Liver (tissue), 9 donors: ENCODE results near the gene ALX3. TPM values are rescaled to one million over a fixed set of nuclear protein-coding genes. Genes with fewer than 3 reads are reported as not detected.
A peak's percentile ranks its signal among the peaks of the same experiment; 100 is the strongest.

Experiments used
- DNase-seq: peaks from one replicate; pipeline ENCODE4 v3.0.0-alpha.2; 2017; ENCODE audit warnings: low spot score
- H3K27ac ChIP-seq, 2 donors: one replicate each; pipeline ENCODE4 v1.7.0; 2013; ENCODE audit warnings: inconsistent platforms in 2 of 2, low read length in 2 of 2, control low read depth in 1 of 2, low read depth in 1 of 2, mild to moderate bottlenecking in 1 of 2
- H3K27me3 ChIP-seq, 4 donors: one replicate each; pipeline versions ENCODE4 v1.6.1 to v1.7.0; 2013; ENCODE audit warnings: low read length in 3 of 4, inconsistent platforms in 1 of 4, mild to moderate bottlenecking in 1 of 4, moderate library complexity in 1 of 4; ENCODE audit not compliant: control insufficient read depth in 4 of 4, insufficient read depth in 4 of 4
- H3K36me3 ChIP-seq, 4 donors: one replicate each; pipeline versions ENCODE4 v1.6.1 to v1.7.0; 2013; ENCODE audit warnings: low read length in 3 of 4, mild to moderate bottlenecking in 3 of 4, low read depth in 1 of 4, moderate library complexity in 1 of 4; ENCODE audit not compliant: control insufficient read depth in 4 of 4, insufficient read depth in 3 of 4
- H3K4me1 ChIP-seq, 4 donors: one replicate each; pipeline versions ENCODE4 v1.6.1 to v1.7.0; 2013; ENCODE audit warnings: low read length in 3 of 4, mild to moderate bottlenecking in 3 of 4, moderate library complexity in 1 of 4; ENCODE audit not compliant: control insufficient read depth in 4 of 4, insufficient read depth in 4 of 4
- H3K4me3 ChIP-seq, 3 donors: one replicate each; pipeline versions ENCODE4 v1.6.1 to v1.7.0; 2013; ENCODE audit warnings: low read length in 3 of 3, control low read depth in 1 of 3, low read depth in 1 of 3, mild to moderate bottlenecking in 1 of 3
- H3K9ac ChIP-seq, 2 donors: one replicate each; pipeline ENCODE4 v1.7.0; 2013; ENCODE audit warnings: low read length in 2 of 2, mild to moderate bottlenecking in 2 of 2, moderate library complexity in 2 of 2, control low read depth in 1 of 2, low read depth in 1 of 2
- H3K9me3 ChIP-seq, 4 donors: one replicate each; pipeline versions ENCODE4 v1.6.1 to v1.7.0; 2013; ENCODE audit warnings: low read length in 3 of 4; ENCODE audit not compliant: control insufficient read depth in 4 of 4
- EGR1 ChIP-seq, 2 donors: IDR thresholded peaks; 2 replicates each; pipeline ENCODE4 v1.6.1; 2016 to 2018; ENCODE audit warnings: antibody characterized with exemption in 2 of 2, low read depth in 2 of 2
- FOXA1 ChIP-seq: IDR thresholded peaks from 2 replicates; pipeline ENCODE4 v1.6.1; 2016; ENCODE audit warnings: antibody characterized with exemption
- FOXA2 ChIP-seq: IDR thresholded peaks from 2 replicates; pipeline ENCODE4 v1.6.1; 2016; ENCODE audit warnings: antibody characterized with exemption
- HNF4A ChIP-seq, 2 donors: conservative IDR thresholded peaks; 2 replicates each; pipeline ENCODE4 v1.6.1; 2016; ENCODE audit warnings: antibody characterized with exemption in 2 of 2, mild to moderate bottlenecking in 2 of 2
- JUND ChIP-seq, 2 donors: IDR thresholded peaks; 2 replicates each; pipeline ENCODE4 v1.6.1; 2016; ENCODE audit warnings: antibody characterized with exemption in 2 of 2
- NR2F2 ChIP-seq: IDR thresholded peaks from 2 replicates; pipeline ENCODE4 v1.6.1; 2016; ENCODE audit warnings: antibody characterized with exemption
- RXRA ChIP-seq, 2 donors: IDR thresholded peaks; 2 replicates each; pipeline ENCODE4 v1.6.1; 2017 to 2018; ENCODE audit warnings: antibody characterized with exemption in 2 of 2, mild to moderate bottlenecking in 1 of 2
- SP1 ChIP-seq: IDR thresholded peaks from 2 replicates; pipeline ENCODE4 v1.6.1; 2018; ENCODE audit warnings: antibody characterized with exemption, mild to moderate bottlenecking
- TAF1 ChIP-seq: conservative IDR thresholded peaks from 2 replicates; pipeline ENCODE4 v1.6.1; 2016; ENCODE audit warnings: antibody characterized with exemption, mild to moderate bottlenecking
- YY1 ChIP-seq: IDR thresholded peaks from 2 replicates; pipeline ENCODE4 v1.6.1; 2016; ENCODE audit warnings: antibody characterized with exemption, mild to moderate bottlenecking
- WGBS: extraction: QIAGEN DNeasy Blood & Tissue Kit; methylation state at CpG from one replicate; pipeline ENCODE4 v1.1.7; 2013; 5-methylcytosine and 5-hydroxymethylcytosine counted together
- polyA plus RNA-seq, 2 donors: library from polyadenylated mRNA; stranded (reverse) in 1 of 2; unstranded in 1 of 2; fragments of 200-250 nt in 1 of 2; fragments of >200 nt in 1 of 2; fragmentation: Nextera tagmentation in 1 of 2; extraction: Ambion mirVana in 1 of 2; gene quantifications; one replicate each; pipeline versions ENCODE4 v1.2.1 to v1.2.3, GENCODE V29; 2013 to 2015
- total RNA-seq, 2 donors: library from RNA; depleted of rRNA; stranded (reverse); fragments of >200 nt; gene quantifications; one replicate each; pipeline ENCODE4 v1.2.3, GENCODE V29; 2014
- TF ChIP-seq, protein P1 (sequence below): IDR thresholded peaks from 2 replicates; pipeline ENCODE4 v1.6.1; 2016; ENCODE audit warnings: antibody characterized with exemption
- TF ChIP-seq, protein P2 (sequence below): IDR thresholded peaks from 2 replicates; pipeline ENCODE4 v1.6.1; 2016; ENCODE audit warnings: antibody characterized with exemption
- TF ChIP-seq, protein P3 (sequence below): IDR thresholded peaks from 2 replicates; pipeline ENCODE4 v1.6.1; 2016; ENCODE audit warnings: antibody characterized with exemption
- TF ChIP-seq, protein P4 (sequence below): IDR thresholded peaks from 2 replicates; pipeline ENCODE4 v1.6.1; 2016; ENCODE audit warnings: antibody characterized with exemption, mild to moderate bottlenecking
- donor health status: healthy.
- donor health status: healthy.
- donor health status: healthy.
- donor health status: healthy.
- donor health status: healthy.

Gene ALX3
- total and polyA plus RNA-seq, 4 donors: not detected

DNA sequence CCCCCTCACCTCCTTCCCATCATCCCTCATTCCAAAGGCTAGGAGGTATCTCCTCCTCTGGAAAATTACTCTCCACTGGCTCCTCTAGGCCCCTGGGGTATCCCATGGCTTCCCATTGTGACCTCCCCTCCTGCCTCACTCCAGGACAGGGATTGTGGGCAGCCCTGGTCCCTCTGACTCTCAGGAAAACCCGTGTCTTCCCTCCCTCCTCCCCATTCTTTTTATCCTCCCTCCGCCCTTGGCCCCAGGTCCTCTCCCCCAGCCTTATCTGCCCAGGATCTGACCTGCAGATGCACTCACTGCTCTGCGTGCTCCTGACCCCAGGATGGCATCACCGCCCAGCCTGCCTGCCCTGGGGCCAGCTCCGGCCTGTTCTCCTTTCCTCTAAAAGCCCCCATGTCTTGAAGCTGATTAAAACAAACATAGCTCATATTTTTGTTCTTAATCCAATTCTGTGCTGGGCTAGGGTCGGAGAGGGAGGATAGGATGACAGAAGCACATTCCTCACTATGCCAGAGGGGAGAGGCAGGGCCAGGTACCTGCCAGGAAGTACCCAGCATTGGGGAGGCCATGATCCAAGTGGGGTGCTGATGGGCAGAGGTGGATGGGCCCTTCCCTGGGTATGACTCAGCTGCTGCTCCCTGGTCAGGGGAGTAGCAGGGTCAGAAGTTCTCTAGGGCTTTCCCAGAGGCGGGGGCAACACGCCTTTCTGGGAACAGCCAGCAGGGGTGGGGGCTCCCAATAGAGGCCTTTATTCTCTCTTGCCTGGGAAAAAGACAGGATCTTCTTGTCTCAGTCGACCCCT lies 28.0 kb upstream of the ALX3 start:
- Histone ChIP-seq H3K27ac (no peak overlapping the region), H3K9ac (no peak overlapping the region), H3K4me3 (no peak overlapping the region), H3K9me3 (no peaks in the 10 kb centered on the region), H3K27me3 (no peaks in the 10 kb centered on the region), H3K36me3 (no peaks in the 10 kb centered on the region), H3K4me1 (peaks cover 0 to 6% (median 3%) of the 10 kb centered on the region in 4 donors)
- TF ChIP-seq, protein P1, sequence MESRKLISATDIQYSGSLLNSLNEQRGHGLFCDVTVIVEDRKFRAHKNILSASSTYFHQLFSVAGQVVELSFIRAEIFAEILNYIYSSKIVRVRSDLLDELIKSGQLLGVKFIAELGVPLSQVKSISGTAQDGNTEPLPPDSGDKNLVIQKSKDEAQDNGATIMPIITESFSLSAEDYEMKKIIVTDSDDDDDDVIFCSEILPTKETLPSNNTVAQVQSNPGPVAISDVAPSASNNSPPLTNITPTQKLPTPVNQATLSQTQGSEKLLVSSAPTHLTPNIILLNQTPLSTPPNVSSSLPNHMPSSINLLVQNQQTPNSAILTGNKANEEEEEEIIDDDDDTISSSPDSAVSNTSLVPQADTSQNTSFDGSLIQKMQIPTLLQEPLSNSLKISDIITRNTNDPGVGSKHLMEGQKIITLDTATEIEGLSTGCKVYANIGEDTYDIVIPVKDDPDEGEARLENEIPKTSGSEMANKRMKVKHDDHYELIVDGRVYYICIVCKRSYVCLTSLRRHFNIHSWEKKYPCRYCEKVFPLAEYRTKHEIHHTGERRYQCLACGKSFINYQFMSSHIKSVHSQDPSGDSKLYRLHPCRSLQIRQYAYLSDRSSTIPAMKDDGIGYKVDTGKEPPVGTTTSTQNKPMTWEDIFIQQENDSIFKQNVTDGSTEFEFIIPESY: no peak
- peak in 1 of 2 donors; percentile 15 for TF ChIP-seq RXRA (IDR thresholded peaks at IDR 0.05)
- no peak for DNase-seq
- 77% methylated on average over 9 of the region's 9 CpGs for WGBS

DNA sequence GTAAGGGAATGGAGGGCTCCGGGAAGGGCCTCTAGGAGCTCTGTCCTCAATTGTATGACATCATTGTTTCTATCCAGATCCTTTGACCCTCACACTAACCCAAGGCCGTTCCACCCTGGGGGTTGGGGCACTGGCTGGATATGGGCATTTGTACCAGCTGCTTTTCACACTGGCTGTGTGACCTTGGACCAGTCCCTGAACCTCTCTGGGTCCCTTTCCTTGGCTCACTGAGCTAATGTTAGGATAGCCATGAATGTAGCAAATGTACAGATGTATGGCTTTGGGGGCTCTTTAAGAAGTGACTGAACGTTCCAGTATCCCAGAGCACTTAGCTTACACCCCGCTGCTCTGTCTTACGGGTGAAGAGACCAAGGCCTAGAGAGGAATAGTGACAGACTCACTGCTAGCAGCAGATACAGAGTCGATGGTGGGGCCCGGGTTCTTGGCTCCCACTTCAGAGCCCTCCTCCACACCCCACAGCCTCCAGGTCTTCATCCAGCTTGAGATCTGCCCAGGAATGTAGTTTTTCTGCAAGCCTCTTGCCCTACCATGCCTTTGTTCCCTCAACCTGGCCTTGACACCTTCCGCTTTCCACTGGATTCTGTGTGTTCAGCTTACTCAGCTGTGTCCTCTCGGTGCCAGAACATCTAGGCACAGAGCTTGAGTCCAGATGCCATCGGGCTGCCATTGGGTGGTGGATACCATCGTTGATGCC lies 27.2 kb upstream of the ALX3 start:
- DNase-seq: no peak
- Histone ChIP-seq H3K27ac (no peak overlapping the region), H3K9ac (no peak overlapping the region), H3K27me3 (no peaks in the 10 kb centered on the region), H3K4me1 (peaks cover 0 to 14% (median 10%) of the 10 kb centered on the region in 4 donors), H3K4me3 (no peak overlapping the region), H3K36me3 (no peaks in the 10 kb centered on the region), H3K9me3 (no peaks in the 10 kb centered on the region)
- no peak for TF ChIP-seq FOXA2
- no peak for TF ChIP-seq RXRA (IDR thresholded peaks at IDR 0.05)
- TF ChIP-seq, protein P2, sequence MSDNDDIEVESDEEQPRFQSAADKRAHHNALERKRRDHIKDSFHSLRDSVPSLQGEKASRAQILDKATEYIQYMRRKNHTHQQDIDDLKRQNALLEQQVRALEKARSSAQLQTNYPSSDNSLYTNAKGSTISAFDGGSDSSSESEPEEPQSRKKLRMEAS: no peak
- no peak for TF ChIP-seq NR2F2
- no peak for TF ChIP-seq JUND (IDR thresholded peaks at IDR 0.05)
- no peak for TF ChIP-seq SP1
- no peak for TF ChIP-seq YY1
- no peak for TF ChIP-seq FOXA1
- TF ChIP-seq, protein P3, sequence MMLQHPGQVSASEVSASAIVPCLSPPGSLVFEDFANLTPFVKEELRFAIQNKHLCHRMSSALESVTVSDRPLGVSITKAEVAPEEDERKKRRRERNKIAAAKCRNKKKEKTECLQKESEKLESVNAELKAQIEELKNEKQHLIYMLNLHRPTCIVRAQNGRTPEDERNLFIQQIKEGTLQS: no peak
- TF ChIP-seq EGR1 (IDR thresholded peaks at IDR 0.05; ENCODE audit: low read depth in 2 of 2): no peak
- WGBS: 87% methylated on average over 11 of the region's 11 CpGs

DNA sequence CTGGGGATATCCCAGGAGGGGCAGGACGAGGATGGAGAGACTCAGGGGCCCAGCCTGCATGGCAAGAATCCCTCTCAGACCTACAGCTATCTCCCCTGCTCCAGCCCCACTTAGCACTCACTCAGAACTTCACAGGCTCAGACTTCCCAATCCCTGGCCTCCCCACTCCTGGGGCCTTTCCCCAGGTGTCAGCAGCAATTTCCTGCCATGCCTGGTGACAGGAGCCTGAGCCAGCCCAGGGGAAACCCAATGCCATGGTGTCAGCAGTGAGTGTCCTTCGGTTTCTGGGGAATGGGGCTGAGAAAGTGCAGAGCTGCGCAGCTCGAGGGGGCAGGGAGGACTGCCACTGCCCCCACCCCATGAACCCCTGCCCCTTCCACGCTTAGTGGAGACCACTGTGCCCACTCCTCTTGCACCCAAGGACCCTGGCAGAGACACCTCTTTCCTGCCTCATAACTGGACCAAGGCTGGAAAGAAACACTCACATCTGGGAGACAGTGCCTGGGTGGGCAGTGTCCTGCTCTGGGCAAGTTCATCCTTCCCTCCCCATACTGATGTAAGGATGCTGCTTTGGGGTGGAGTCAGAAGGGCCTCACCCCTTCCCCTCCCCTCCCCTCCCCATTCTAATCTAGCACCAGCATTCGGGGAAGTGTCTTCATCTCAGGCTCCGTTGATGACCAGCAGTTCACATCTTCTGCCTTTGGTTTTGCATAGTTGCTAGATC lies 24.6 kb upstream of the ALX3 start:
- peaks cover 0 to 19% (median 14%) of the 10 kb centered on the region in 4 donors for H3K4me1 ChIP-seq
- no peaks in the 10 kb centered on the region for H3K9me3 ChIP-seq
- no peak for DNase-seq
- no peaks in the 10 kb centered on the region for H3K36me3 ChIP-seq
- H3K27ac ChIP-seq: no peak overlapping the region
- TF ChIP-seq, protein P3: no peak
- TF ChIP-seq FOXA2 (no peak), TAF1 (no peak), HNF4A (conservative IDR thresholded peaks at IDR 0.05) (no peak), RXRA (IDR thresholded peaks at IDR 0.05) (no peak)
- TF ChIP-seq, protein P1: no peak
- TF ChIP-seq, protein P4, sequence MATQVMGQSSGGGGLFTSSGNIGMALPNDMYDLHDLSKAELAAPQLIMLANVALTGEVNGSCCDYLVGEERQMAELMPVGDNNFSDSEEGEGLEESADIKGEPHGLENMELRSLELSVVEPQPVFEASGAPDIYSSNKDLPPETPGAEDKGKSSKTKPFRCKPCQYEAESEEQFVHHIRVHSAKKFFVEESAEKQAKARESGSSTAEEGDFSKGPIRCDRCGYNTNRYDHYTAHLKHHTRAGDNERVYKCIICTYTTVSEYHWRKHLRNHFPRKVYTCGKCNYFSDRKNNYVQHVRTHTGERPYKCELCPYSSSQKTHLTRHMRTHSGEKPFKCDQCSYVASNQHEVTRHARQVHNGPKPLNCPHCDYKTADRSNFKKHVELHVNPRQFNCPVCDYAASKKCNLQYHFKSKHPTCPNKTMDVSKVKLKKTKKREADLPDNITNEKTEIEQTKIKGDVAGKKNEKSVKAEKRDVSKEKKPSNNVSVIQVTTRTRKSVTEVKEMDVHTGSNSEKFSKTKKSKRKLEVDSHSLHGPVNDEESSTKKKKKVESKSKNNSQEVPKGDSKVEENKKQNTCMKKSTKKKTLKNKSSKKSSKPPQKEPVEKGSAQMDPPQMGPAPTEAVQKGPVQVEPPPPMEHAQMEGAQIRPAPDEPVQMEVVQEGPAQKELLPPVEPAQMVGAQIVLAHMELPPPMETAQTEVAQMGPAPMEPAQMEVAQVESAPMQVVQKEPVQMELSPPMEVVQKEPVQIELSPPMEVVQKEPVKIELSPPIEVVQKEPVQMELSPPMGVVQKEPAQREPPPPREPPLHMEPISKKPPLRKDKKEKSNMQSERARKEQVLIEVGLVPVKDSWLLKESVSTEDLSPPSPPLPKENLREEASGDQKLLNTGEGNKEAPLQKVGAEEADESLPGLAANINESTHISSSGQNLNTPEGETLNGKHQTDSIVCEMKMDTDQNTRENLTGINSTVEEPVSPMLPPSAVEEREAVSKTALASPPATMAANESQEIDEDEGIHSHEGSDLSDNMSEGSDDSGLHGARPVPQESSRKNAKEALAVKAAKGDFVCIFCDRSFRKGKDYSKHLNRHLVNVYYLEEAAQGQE: no peak
- no peak overlapping the region for H3K9ac ChIP-seq
- 85% methylated on average over 7 of the region's 7 CpGs for WGBS
- H3K4me3 ChIP-seq: no peak overlapping the region
- H3K27me3 ChIP-seq: no peaks in the 10 kb centered on the region
